Fibroblast of lung (primary cell): Measurements from ENCODE around the gene PDCL3. TPM values are rescaled to one million over a fixed set of nuclear protein-coding genes. Genes with fewer than 3 reads are reported as not detected.

Experiments used
- DNase-seq, 2 donors: peaks; one replicate each; pipeline versions ENCODE4 v3.0.0 to v3.0.0-alpha.2; 2010; ENCODE audit warnings: low read depth in 2 of 2
- H2AFZ ChIP-seq: 2 replicates; pipeline ENCODE4 v1.5.1; 2012; ENCODE audit warnings: low read length, control low read depth, inconsistent platforms
- H3K27ac ChIP-seq: 2 replicates; pipeline ENCODE4 v1.5.1; 2011; ENCODE audit warnings: low read length, control low read depth; ENCODE audit not compliant: insufficient read depth
- H3K27me3 ChIP-seq: 2 replicates; pipeline ENCODE4 v1.5.1; 2011; ENCODE audit warnings: mild to moderate bottlenecking, low read length; ENCODE audit not compliant: control insufficient read depth, insufficient read depth
- H3K36me3 ChIP-seq: 2 replicates; pipeline ENCODE4 v1.5.1; 2011; ENCODE audit warnings: low read length; ENCODE audit not compliant: control insufficient read depth, insufficient read depth
- H3K4me1 ChIP-seq: 2 replicates; pipeline ENCODE4 v1.5.1; 2011; ENCODE audit warnings: low read length; ENCODE audit not compliant: control insufficient read depth, insufficient read depth; ENCODE audit errors: extremely low read depth
- H3K4me2 ChIP-seq: 2 replicates; pipeline ENCODE4 v1.5.1; 2011; ENCODE audit warnings: low read length, control low read depth; ENCODE audit not compliant: insufficient read depth; ENCODE audit errors: extremely low read depth
- H3K4me3 ChIP-seq, 4 experiments: fragments of 200-600 bp in 1 of 4; sonication (generic) in 1 of 4; replicated peaks in 1 of 4; 2 replicates each; pipeline ENCODE4 v1.5.1; 2011 to 2016; ENCODE audit warnings: low read length in 4 of 4, low read depth in 3 of 4, mild to moderate bottlenecking in 3 of 4, control low read depth in 2 of 4, inconsistent platforms in 1 of 4, mixed read lengths in 1 of 4; ENCODE audit not compliant: insufficient read depth in 1 of 4; ENCODE audit errors: control extremely low read depth in 1 of 4
- H3K79me2 ChIP-seq: 2 replicates; pipeline ENCODE4 v1.5.1; 2012; ENCODE audit warnings: mild to moderate bottlenecking, low read length, inconsistent platforms; ENCODE audit not compliant: control insufficient read depth, insufficient read depth
- H3K9ac ChIP-seq: 2 replicates; pipeline ENCODE4 v1.5.1; 2011; ENCODE audit warnings: mild to moderate bottlenecking, low read length, control low read depth; ENCODE audit not compliant: insufficient read depth
- H3K9me3 ChIP-seq: 2 replicates; pipeline ENCODE4 v1.5.1; 2012; ENCODE audit warnings: low read depth, low read length; ENCODE audit not compliant: control insufficient read depth, insufficient read depth
- H4K20me1 ChIP-seq: 2 replicates; pipeline ENCODE4 v1.5.1; 2011; ENCODE audit warnings: low read length; ENCODE audit not compliant: control insufficient read depth, insufficient read depth; ENCODE audit errors: extremely low read depth
- CTCF ChIP-seq, 2 donors: IDR thresholded peaks in 1 of 2; conservative IDR thresholded peaks in 1 of 2; 1 replicate in 1 of 2; 2 replicates in 1 of 2; pipeline ENCODE4 v1.5.1; 2011 to 2012; ENCODE audit warnings: low read length in 2 of 2, control low read depth in 1 of 2, inconsistent platforms in 1 of 2, low read depth in 1 of 2, mild to moderate bottlenecking in 1 of 2
- EZH2 ChIP-seq: IDR thresholded peaks from 2 replicates; pipeline ENCODE4 v1.5.1; 2012; ENCODE audit warnings: low read length, control low read depth, mild to moderate bottlenecking; ENCODE audit errors: missing control alignments
- polyA plus RNA-seq, 2 donors: library from polyadenylated mRNA; depleted of rRNA in 1 of 2; stranded (reverse) in 1 of 2; unstranded in 1 of 2; fragments of >200 nt; gene quantifications; 2 replicates each; pipeline ENCODE4 v1.2.1, GENCODE V29; 2011 to 2012; ENCODE audit warnings: missing spikeins in 1 of 2
- total RNA-seq: library from RNA; depleted of rRNA; stranded (reverse); fragments of >200 nt; gene quantifications from 2 replicates; pipeline ENCODE4 v1.2.1, GENCODE V29; 2014

Gene PDCL3
- total and polyA plus RNA-seq, 2 donors (not counting 1 experiment from before 2014, with no cell fraction given): 11.4 to 29.0 TPM

- Histone ChIP-seq H4K20me1 (no peaks in the 10 kb centered on the region), H3K4me2 (no peak overlapping the region), H3K79me2 (no peaks in the 10 kb centered on the region), H2AFZ (no peak overlapping the region), H3K27ac (no peak overlapping the region), H3K4me3 (no peak overlapping the region), H3K4me1 (no peaks in the 10 kb centered on the region), H3K9me3 (no peaks in the 10 kb centered on the region), H3K27me3 (no peaks in the 10 kb centered on the region), H3K36me3 (no peaks in the 10 kb centered on the region), H3K9ac (no peak overlapping the region)
- no peak for TF ChIP-seq EZH2
- TF ChIP-seq CTCF (conservative IDR thresholded peaks at IDR 0.05 in 1 of 2, IDR thresholded peaks at IDR 0.05 in 1 of 2; ENCODE audit: low read depth in 1 of 2, low read length in 2 of 2): no peak
- peak in 1 of 2 donors; percentile 19 for DNase-seq
Observed at GRCh38 chr2:100577777-100578176, 15.0 kb downstream of the PDCL3 start.

- no peak for TF ChIP-seq EZH2
- no peak for TF ChIP-seq CTCF (conservative IDR thresholded peaks at IDR 0.05 in 1 of 2, IDR thresholded peaks at IDR 0.05 in 1 of 2; ENCODE audit: low read depth in 1 of 2, low read length in 2 of 2)
- H3K4me2 ChIP-seq: no peak overlapping the region
- H2AFZ ChIP-seq: no peak overlapping the region
- H4K20me1 ChIP-seq: no peaks in the 10 kb centered on the region
- no peaks in the 10 kb centered on the region for H3K9me3 ChIP-seq
- H3K27me3 ChIP-seq: peaks cover 2% of the 10 kb centered on the region
- H3K79me2 ChIP-seq: no peaks in the 10 kb centered on the region
- no peaks in the 10 kb centered on the region for H3K4me1 ChIP-seq
- no peak overlapping the region for H3K4me3 ChIP-seq
- DNase-seq: no peak
- H3K9ac ChIP-seq: no peak overlapping the region
- no peak overlapping the region for H3K27ac ChIP-seq
- no peaks in the 10 kb centered on the region for H3K36me3 ChIP-seq
Observed at GRCh38 chr2:100580367-100581276, 17.8 kb downstream of the PDCL3 start.

GRCh38 chr2:100581277-100581612 lies 18.5 kb downstream of the PDCL3 start:
- peaks cover 2% of the 10 kb centered on the region for H3K27me3 ChIP-seq
- DNase-seq: no peak
- H3K4me2 ChIP-seq: no peak overlapping the region
- TF ChIP-seq EZH2: no peak
- TF ChIP-seq CTCF (conservative IDR thresholded peaks at IDR 0.05 in 1 of 2, IDR thresholded peaks at IDR 0.05 in 1 of 2; ENCODE audit: low read depth in 1 of 2, low read length in 2 of 2): no peak
- no peak overlapping the region for H3K9ac ChIP-seq
- H2AFZ ChIP-seq: no peak overlapping the region
- no peaks in the 10 kb centered on the region for H4K20me1 ChIP-seq
- no peaks in the 10 kb centered on the region for H3K79me2 ChIP-seq
- H3K9me3 ChIP-seq: no peaks in the 10 kb centered on the region
- no peaks in the 10 kb centered on the region for H3K4me1 ChIP-seq
- H3K36me3 ChIP-seq: no peaks in the 10 kb centered on the region
- no peak overlapping the region for H3K27ac ChIP-seq
- H3K4me3 ChIP-seq: no peak overlapping the region
